Type B pancreatic cell (in vitro differentiated cells): Measurements from ENCODE around the gene SLC6A18. TPM values are rescaled to one million over a fixed set of nuclear protein-coding genes. Genes with fewer than 3 reads are reported as not detected.

ENCODE experiments used
- DNase-seq: peaks from one replicate; pipeline ENCODE4 v3.0.0; 2021; ENCODE audit warnings: mixed read lengths; ENCODE audit not compliant: unreplicated experiment; ENCODE audit errors: extremely low spot score
- H3K27ac Mint-ChIP-seq: 2 replicates; pipeline ENCODE4 v1.8.0; 2021; ENCODE audit warnings: mild to moderate bottlenecking, mixed read lengths
- H3K27me3 Mint-ChIP-seq: 2 replicates; pipeline ENCODE4 v1.8.0; 2021; ENCODE audit warnings: mixed read lengths
- H3K36me3 Mint-ChIP-seq: 2 replicates; pipeline ENCODE4 v1.8.0; 2021; ENCODE audit warnings: mixed read lengths
- H3K4me1 Mint-ChIP-seq: one replicate; pipeline ENCODE4 v1.8.0; 2021; ENCODE audit warnings: mixed read lengths; ENCODE audit not compliant: unreplicated experiment
- H3K4me3 Mint-ChIP-seq: 2 replicates; pipeline ENCODE4 v1.8.0; 2021; ENCODE audit warnings: mild to moderate bottlenecking, mixed read lengths
- H3K9me3 Mint-ChIP-seq: 2 replicates; pipeline ENCODE4 v1.8.0; 2021; ENCODE audit warnings: mixed read lengths
- total RNA-seq: library from RNA; stranded (reverse); gene quantifications from 2 replicates; pipeline ENCODE4 v1.2.1, GENCODE V29; 2021; ENCODE audit warnings: low replicate concordance
- TF ChIP-seq, protein P1 (sequence below): fragments of 200-600 bp; sonication (generic); conservative IDR thresholded peaks from 2 replicates; pipeline ENCODE4 v1.5.0; 2021; ENCODE audit warnings: antibody characterized with exemption, mild to moderate bottlenecking

Gene SLC6A18
- total RNA-seq, 1 donor from 2014 or later = 0.41 TPM

DNA sequence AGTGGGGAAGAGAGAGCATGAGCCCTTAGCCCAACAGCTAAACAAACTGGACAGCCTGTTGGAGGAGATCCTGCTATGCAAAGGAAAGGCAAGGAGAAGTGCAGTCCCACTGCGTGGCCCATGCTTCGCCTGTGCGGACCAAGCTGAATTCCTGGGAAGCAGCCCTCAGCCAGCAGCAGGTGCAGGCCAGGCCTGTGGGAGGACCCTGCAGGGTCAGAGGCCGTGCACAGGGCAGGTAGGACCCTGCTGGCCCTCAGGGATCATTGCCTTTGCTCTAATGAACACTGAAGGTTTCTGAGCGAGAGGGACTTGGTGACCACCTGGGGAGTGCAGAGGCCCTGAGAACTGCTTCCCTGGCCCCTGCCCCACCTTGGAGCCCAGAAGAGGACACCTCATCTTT, 29.7 kb upstream of the SLC6A18 start:
- Mint-ChIP-seq H3K27me3 (peaks cover 21% of the 10 kb centered on the region), H3K4me3 (no peak overlapping the region), H3K27ac (no peak overlapping the region), H3K4me1 (peaks cover 4% of the 10 kb centered on the region), H3K36me3 (no peaks in the 10 kb centered on the region), H3K9me3 (no peaks in the 10 kb centered on the region)
- TF ChIP-seq, protein P1, sequence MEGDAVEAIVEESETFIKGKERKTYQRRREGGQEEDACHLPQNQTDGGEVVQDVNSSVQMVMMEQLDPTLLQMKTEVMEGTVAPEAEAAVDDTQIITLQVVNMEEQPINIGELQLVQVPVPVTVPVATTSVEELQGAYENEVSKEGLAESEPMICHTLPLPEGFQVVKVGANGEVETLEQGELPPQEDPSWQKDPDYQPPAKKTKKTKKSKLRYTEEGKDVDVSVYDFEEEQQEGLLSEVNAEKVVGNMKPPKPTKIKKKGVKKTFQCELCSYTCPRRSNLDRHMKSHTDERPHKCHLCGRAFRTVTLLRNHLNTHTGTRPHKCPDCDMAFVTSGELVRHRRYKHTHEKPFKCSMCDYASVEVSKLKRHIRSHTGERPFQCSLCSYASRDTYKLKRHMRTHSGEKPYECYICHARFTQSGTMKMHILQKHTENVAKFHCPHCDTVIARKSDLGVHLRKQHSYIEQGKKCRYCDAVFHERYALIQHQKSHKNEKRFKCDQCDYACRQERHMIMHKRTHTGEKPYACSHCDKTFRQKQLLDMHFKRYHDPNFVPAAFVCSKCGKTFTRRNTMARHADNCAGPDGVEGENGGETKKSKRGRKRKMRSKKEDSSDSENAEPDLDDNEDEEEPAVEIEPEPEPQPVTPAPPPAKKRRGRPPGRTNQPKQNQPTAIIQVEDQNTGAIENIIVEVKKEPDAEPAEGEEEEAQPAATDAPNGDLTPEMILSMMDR = no peak
- no peak for DNase-seq

DNA sequence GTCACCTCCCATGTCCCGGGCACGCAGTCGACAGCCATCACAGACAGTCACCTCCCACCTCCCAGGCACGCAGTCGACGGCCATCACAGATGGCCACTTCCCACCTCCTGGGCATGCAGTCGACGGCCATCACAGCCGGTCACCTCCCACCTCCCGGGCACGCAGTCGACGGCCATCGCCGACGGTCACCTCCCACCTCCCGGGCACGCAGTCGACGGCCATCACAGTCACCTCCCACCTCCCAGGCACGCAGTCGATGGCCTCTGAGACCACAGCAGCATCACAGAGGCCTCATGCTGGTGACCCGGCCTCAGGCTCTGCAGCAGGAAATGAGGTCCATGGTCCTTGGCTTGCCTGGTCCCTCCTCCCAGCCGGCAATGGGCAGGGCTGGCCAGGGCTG, 29.3 kb upstream of the SLC6A18 start:
- Mint-ChIP-seq H3K36me3 (no peaks in the 10 kb centered on the region), H3K27ac (no peak overlapping the region), H3K4me3 (no peak overlapping the region), H3K27me3 (peaks cover 17% of the 10 kb centered on the region), H3K9me3 (no peaks in the 10 kb centered on the region), H3K4me1 (no peaks in the 10 kb centered on the region)
- no peak for DNase-seq
- TF ChIP-seq, protein P1 = no peak

DNA sequence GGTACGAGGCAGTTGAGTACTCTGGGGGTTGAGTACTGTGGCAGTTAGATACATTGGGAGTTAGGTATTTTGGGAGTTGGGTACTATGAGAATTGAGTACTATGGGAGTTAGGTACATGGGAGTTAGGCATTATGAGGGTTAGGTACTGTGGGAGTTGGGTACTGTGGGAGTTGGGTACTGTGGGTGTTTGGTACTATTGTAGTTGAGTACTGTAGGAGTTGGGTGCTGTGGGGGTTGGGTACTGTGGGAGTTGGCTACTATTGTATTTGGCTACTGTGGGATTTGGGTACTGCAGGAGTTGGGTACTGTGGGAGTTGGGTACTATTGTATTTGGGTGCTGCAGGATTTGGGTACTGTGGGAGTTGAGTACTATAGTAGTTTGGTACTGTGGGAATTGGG, 28.6 kb upstream of the SLC6A18 start:
- no peak overlapping the region for H3K27ac Mint-ChIP-seq
- peaks cover 16% of the 10 kb centered on the region for H3K27me3 Mint-ChIP-seq
- TF ChIP-seq, protein P1 = no peak
- no peak overlapping the region for H3K4me3 Mint-ChIP-seq
- H3K9me3 Mint-ChIP-seq = no peaks in the 10 kb centered on the region
- no peaks in the 10 kb centered on the region for H3K4me1 Mint-ChIP-seq
- no peaks in the 10 kb centered on the region for H3K36me3 Mint-ChIP-seq
- DNase-seq = no peak

DNA sequence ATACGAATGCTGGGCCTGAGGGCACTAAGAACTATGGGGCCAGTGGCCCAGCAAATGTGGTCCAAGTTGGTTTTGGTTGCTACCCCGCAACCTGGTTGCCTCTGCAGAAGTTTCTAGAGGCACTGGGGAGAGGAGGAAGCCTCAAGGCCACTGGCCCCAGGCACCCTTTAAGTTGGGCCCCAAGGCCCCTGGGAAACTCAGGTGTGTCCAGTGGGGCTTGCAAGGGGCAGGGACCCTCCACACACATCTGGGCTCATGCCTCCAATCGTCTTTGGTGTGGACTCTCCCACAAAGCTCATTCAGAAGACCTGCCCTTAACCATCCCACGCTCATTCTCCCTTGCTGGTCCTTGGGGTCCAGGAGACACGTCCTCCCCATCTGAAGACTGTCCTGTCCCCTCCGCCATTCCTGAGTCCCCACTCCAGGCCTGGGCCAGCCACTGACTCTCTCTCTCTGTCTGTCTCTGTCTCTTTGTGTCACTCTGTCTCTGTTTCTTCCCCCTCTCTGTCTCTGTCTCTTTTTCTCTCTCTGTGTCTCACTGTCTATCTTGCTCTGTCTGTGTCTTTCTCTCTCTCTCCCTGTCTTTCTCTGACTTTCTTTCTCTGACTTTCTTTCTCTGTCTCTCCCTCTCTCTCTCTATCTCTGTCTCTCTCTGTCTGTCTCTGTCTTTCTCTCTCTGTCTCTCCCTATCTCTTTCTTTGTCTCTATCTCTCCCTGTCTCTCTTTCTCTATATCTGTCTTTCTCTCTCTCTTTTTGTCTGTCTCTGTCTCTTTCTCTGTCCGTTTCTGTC, 27.1 kb upstream of the SLC6A18 start:
- Mint-ChIP-seq H3K27me3 (peaks cover 13% of the 10 kb centered on the region), H3K9me3 (no peaks in the 10 kb centered on the region), H3K27ac (no peak overlapping the region), H3K4me1 (no peaks in the 10 kb centered on the region), H3K36me3 (no peaks in the 10 kb centered on the region), H3K4me3 (no peak overlapping the region)
- no peak for DNase-seq
- TF ChIP-seq, protein P1 = no peak

DNA sequence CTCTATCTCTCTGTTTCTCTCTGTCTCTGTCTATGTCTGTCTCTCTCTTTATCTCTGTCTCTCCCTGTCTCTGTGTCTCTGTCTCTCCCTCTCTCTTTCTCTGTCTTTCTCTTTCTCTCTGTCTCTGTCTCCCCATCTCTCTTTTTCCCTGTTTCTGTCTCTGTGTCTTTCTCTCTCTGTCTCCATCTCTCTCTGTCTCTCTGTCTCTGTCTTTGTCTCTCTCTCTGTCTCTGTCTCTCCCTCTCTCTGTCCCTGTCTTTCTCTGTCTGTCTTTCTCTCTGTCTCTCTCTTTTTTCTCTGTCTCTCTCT, 25.9 kb upstream of the SLC6A18 start:
- no peaks in the 10 kb centered on the region for H3K9me3 Mint-ChIP-seq
- peaks cover 12% of the 10 kb centered on the region for H3K27me3 Mint-ChIP-seq
- H3K4me3 Mint-ChIP-seq = no peak overlapping the region
- H3K4me1 Mint-ChIP-seq = no peaks in the 10 kb centered on the region
- TF ChIP-seq, protein P1 = no peak
- no peaks in the 10 kb centered on the region for H3K36me3 Mint-ChIP-seq
- DNase-seq = no peak
- H3K27ac Mint-ChIP-seq = no peak overlapping the region
